ENCODE results near the gene ZSCAN12.

The ZSCAN12 gene

DNA sequence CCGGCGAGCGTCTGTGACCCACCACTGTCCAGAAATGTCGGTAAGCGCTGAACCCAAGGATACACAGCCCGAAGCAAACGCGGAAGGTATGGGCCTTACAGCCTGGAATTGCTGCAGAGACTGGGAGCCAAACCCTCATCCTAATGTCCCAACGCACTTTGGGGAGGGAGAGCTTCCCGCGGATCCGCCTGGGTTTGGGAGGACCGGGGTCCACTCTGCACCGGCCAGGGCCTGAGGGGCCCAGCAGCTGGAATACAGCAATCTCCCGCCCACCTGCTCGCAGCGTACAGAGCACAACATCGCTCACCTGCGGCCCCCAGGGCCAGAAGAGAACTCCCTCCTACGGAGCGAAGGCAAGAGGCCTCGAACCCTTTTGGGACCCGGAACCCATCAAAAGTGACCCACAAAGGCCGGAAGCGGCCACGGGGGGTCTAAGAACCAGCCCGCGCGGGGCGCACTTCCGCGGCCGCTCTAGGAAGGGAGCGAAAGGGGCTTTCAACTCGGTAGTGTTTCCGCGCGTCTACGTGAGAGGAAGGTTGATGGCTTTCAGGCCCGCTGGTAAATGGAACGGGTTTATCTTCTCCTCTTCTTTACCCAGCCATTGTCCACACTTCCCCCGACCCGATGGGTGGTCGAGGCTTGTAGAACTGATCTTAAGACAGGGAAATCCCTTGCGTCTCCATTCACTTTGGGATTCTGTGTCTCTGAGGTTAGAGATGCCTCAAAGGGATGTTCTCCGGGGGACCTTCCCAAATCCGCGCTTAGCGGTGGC is at the start of gene ZSCAN12:
Gene ZSCAN12, minus strand, starts transcription at position 398 of the 772 bp plus-strand sequence. CDS start 1,342 bp downstream, outside the sequence.
- TF ChIP-seq GATA2 (IDR thresholded peaks at IDR 0.05; ENCODE audit: low read depth, low read length) (no peak), GATA3 (IDR thresholded peaks at IDR 0.05; ENCODE audit: low read depth, low read length) (no peak)

DNA sequence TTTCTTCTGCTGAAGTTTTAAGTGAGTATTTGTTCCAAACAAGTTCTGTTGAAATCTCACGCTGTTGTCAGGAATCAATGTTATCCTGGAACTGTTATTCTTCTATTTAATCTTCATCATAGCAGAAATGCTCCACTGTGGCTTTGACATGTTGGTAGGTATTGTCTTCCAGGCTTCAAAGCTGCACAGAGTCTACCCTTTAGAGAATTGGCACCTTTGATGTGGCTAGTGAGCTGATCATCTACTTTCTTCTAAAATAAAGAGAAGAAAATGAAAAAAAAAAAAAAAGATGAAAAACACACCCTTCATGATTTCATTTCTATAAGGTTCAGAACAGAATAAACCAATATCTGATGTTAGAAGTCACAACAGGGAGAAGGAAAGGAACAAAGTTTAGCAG is 49.5 kb upstream of the ZSCAN12 start:
- no peak for TF ChIP-seq GATA3 (IDR thresholded peaks at IDR 0.05; ENCODE audit: low read depth, low read length)
- no peak for TF ChIP-seq GATA2 (IDR thresholded peaks at IDR 0.05; ENCODE audit: low read depth, low read length)

DNA sequence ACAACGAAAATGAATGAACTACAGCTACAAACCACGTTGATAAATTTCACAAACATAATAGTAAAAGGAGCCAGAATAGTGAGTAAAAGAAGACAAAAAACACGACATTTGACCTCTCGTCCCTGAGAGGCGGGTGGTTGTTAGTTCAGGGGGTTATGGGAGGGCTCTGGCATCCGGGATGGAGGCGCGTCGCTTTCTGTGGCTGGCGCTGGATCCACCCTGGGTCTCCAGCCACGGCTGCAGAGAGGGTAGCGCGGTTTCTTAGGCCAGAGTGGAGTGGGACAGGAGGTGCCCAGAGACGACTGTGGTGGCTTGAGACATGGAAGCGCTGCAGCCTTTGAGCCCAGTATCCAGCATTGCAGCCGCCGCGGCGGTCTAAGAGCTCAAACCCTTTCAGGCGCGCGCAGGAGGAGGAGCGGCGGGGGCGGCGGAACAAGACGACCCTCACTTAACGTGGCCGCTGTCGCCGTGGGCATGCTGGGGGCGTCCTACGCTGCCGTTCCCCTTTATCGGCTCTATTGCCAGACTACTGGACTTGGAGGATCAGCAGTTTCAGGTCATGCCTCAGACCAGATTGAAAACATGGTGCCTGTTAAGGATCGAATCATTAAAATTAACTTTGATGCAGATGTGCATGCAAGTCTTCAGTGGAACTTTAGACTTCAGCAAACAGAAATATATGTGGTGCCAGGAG is 47.4 kb upstream of the ZSCAN12 start:
- no peak for TF ChIP-seq GATA2 (IDR thresholded peaks at IDR 0.05; ENCODE audit: low read depth, low read length)
- TF ChIP-seq GATA3 (IDR thresholded peaks at IDR 0.05; ENCODE audit: low read depth, low read length): no peak

DNA sequence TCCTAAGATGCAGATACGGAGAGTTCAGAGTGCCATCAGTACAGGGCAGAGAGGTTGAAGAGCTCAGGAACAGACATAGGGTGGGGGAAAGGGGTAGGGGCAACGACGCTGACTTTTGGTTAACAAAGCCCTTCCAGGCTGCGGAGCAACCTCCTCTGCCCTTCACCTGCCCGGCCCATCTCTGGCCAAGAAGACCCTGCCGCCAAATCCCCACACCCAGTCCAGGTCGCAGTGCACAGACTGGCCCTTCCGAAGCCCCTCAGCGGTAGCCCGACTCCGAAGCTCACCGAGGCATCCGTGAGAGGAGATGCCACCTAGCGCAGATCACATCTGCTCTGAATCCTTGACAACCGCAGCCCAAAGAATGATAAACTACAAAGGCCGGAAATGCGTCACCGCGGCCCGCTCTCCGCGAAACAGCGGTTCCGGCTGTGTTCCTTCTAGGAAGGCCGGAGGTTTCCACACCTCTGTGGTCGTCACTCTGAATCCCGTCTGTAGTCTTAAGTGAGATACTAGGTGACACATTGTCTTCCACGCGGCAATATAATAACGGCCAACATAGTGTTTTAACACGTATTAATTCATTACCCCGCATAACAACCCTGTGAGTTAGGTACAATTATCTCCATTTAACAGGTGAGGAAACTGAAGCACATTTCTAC is 43.7 kb upstream of the ZSCAN12 start, which contains the start of gene ZSCAN23:
Gene ZSCAN23, minus strand, starts transcription at position 380 of the 662 bp plus-strand sequence. CDS start 7,225 bp downstream, outside the sequence.
- TF ChIP-seq GATA3 (IDR thresholded peaks at IDR 0.05; ENCODE audit: low read depth, low read length) (no peak), GATA2 (IDR thresholded peaks at IDR 0.05; ENCODE audit: low read depth, low read length) (peak; percentile 49)

DNA sequence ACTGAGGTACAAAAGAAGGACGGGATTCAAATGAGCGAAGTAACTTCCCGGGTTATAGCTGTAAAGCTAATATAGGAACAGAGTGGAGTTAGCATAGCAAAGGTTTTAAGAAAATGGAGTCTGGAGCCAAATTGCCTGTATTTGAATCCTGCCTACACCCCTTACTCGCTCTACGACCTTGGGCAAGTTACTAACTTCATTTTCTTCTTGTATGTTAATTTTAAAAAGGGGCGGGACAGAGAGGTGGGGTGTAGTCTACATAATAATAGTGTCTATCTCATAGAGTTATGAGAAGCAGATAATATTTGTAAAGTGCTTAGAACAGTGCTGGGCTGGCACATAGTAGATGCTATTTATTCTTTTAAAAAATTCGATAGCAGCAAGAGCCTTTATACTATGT is 43.0 kb upstream of the ZSCAN12 start:
- TF ChIP-seq GATA2 (IDR thresholded peaks at IDR 0.05; ENCODE audit: low read depth, low read length) (no peak), GATA3 (IDR thresholded peaks at IDR 0.05; ENCODE audit: low read depth, low read length) (no peak)

DNA sequence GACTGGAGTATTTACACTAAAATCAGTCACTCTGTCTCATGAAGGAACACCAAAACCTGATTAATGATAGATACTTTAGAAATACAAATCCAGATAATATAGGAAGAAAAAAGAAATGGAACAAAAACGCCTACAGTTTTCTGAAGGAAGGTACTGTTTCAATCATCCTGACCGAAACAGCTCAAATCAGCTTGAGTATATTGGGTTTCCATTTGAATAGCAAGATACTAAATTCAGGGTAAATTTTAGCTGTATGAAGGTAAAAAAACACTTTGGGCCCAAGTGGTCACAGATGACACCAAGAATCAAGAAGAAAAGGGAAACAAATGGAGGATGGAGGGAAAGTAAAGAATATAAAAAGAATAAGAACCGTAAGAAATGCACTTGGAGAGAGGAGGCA is 36.9 kb upstream of the ZSCAN12 start:
- TF ChIP-seq GATA3 (IDR thresholded peaks at IDR 0.05; ENCODE audit: low read depth, low read length): no peak
- TF ChIP-seq GATA2 (IDR thresholded peaks at IDR 0.05; ENCODE audit: low read depth, low read length): no peak

DNA sequence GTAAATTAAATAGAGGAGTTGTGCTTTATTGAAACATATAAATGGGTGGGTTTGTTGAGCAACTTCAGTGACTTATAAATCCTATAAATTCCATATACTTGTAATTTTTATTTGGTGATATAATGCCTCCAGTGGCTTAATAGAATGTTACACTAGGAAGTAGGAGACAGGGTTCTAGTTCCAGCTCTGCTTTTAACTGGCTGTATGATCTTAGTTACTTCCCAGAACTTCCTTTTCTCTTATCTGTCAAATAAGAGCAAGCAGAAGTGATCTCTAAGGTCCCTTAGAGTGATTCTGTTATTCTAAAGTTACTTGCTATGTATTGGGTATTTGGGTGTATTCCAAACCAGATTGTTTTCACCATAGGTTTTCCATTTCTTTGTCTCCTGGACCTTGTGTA is 33.6 kb upstream of the ZSCAN12 start:
- TF ChIP-seq GATA3 (IDR thresholded peaks at IDR 0.05; ENCODE audit: low read depth, low read length) (no peak), GATA2 (IDR thresholded peaks at IDR 0.05; ENCODE audit: low read depth, low read length) (no peak)

DNA sequence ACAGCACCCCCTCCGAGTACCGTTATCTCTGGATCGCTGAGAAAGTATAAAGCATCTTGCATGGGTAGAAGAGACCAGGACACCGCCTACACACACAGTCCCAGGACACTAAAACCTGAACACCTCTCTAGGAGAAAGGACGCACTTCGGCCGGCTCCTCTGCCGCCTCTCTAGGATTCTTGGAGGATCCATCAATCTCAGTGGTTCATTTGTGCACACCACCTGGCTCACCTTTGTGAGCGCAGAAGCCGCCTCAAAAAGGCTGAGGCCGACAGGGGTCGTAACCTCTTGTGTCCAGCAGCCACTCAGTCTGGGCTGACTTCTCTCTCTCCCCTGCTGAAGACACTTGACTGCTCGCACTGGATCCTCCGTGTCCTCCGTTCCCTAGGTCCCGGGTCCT is 30.2 kb upstream of the ZSCAN12 start:
- TF ChIP-seq GATA3 (IDR thresholded peaks at IDR 0.05; ENCODE audit: low read depth, low read length) (no peak), GATA2 (IDR thresholded peaks at IDR 0.05; ENCODE audit: low read depth, low read length) (no peak)

DNA sequence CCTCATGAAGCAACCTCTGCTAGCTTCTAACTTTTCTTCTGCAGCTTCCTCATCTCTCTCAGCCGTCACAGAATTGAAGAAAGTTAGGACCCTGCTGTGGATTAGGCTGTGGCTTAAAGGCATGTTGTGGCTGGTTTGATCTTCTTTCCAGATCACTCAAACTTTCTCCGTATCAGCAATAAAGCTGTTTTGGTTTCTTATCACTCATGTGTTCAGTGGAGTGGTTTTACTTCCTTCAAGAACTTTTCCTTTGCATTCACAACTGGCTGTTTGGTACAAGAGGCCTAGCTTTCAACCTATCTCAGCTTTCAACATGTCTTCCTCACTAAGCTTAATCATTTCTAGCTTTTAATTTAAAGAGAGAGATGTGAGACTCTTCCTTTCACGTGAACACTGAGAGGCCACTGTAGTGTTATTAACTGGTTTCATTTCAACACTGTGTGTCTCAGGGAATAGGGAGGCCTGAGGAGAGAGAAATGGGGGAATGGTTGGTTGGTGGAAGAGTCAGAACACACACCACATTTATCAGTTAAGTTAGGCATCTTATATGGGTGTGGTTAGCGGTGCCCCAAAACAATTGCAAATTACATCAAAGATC is 26.5 kb upstream of the ZSCAN12 start:
- TF ChIP-seq GATA3 (IDR thresholded peaks at IDR 0.05; ENCODE audit: low read depth, low read length) (no peak), GATA2 (IDR thresholded peaks at IDR 0.05; ENCODE audit: low read depth, low read length) (no peak)

DNA sequence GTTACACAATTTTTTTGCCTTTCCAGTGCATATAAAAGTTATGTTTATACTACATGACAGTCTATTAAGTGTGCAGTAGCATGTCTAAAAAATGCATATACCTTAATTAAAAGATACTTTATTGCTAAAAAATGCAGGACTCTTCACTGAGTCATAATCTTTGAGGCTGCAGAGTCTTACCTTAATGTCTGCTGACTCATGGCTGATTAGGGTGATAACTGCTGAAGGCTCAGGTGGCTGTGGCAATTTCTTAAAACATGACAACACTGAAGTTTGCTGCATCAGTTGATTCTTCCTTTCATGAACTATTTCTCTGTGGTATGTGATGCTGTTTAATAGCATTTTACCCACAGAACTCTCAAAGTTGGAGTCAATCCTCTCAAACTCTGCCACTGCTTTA is 24.6 kb upstream of the ZSCAN12 start:
- TF ChIP-seq GATA2 (IDR thresholded peaks at IDR 0.05; ENCODE audit: low read depth, low read length): no peak
- TF ChIP-seq GATA3 (IDR thresholded peaks at IDR 0.05; ENCODE audit: low read depth, low read length): no peak

DNA sequence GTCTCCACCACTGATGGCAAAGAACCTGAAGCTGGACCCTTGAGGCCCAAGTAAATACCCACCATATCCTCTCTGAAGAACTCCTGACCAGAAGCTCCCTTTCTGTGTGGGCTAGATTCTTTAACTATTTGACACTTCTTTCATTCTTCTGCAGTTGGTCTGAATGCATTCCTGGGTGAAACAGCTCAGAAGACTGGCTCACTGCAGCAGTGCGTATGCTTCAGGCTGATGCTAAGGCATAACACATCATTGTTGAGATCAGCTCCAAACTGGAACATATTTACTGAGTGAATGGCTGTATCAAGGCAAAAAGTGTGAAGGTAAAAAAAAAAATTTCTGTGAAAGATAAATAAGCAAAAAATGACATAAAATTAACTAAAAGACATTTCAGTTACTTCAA is 24.0 kb upstream of the ZSCAN12 start:
- no peak for TF ChIP-seq GATA3 (IDR thresholded peaks at IDR 0.05; ENCODE audit: low read depth, low read length)
- no peak for TF ChIP-seq GATA2 (IDR thresholded peaks at IDR 0.05; ENCODE audit: low read depth, low read length)

DNA sequence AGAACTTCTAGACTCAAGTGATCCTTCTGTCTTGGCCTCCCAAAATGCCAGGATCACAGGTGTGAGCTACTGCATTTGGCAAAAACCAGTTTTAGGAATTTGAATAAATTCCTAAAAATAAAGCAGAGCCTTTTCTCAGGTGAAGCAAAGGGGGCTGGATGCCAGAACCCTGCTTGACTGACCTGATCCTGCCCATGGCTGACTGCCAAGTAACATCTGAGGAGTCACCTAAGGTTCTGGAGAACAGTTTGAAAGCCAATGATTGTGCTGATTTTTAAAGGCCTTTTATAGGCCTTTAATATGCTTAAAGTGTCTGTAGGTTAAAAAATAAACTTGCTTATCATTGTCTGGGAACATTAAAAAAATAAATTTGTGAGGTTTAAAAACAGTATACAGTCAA is 14.1 kb upstream of the ZSCAN12 start:
- no peak for TF ChIP-seq GATA3 (IDR thresholded peaks at IDR 0.05; ENCODE audit: low read depth, low read length)
- no peak for TF ChIP-seq GATA2 (IDR thresholded peaks at IDR 0.05; ENCODE audit: low read depth, low read length)

DNA sequence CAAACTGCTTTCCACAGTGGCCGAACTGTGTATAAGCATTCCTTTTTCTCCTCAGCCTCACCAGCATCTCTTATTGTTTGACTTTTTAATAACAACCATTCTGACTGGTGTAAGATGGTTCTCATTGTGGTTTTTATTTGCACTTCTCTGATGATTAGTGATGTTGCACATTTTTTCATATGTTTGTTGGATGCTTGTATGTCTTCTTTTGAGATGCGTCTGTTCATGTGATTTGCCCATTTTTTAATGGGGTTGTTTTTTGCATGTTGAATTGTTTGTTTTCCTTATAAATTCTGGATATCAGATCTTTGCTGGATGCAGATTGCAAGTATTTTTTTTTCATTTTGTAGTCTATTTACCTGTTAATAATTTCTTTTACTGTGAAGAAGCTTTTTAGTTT is 11.2 kb upstream of the ZSCAN12 start:
- TF ChIP-seq GATA2 (IDR thresholded peaks at IDR 0.05; ENCODE audit: low read depth, low read length): no peak
- no peak for TF ChIP-seq GATA3 (IDR thresholded peaks at IDR 0.05; ENCODE audit: low read depth, low read length)

Measured in SH-SY5Y (cell line).